ENCODE measurements around the gene TMUB2. TPM values are rescaled to one million over a fixed set of nuclear protein-coding genes. Genes with fewer than 3 reads are reported as not detected.

Gene TMUB2
- total RNA-seq, 4 donors from 2014 or later = 14.6 to 25.5 (median 21.6) TPM

- Histone ChIP-seq H3K27ac (peak overlapping the region; percentile 44 to 74 (median 68)), H3K27me3 (no peaks in the 10 kb centered on the region), H3K4me1 (peaks cover 8 to 51% (median 19%) of the 10 kb centered on the region in 3 donors), H3K36me3 (peaks cover 37 to 99% (median 37%) of the 10 kb centered on the region in 3 donors), H3K4me3 (peak overlapping the region in 2 of 4 donors; percentile 13 to 46), H3K9me3 (no peaks in the 10 kb centered on the region)
- DNase-seq = peak; percentile 35
- TF ChIP-seq POLR2A (IDR thresholded peaks at IDR 0.05) (peak in 1 of 4 donors; percentile 26), CTCF (IDR thresholded peaks at IDR 0.05) (peak; percentile 97 to 100 (median 99))
- WGBS, 2 donors = 4 to 14% methylated on average over 10 to 11 of the region's 64 CpGs
- intact Hi-C loops (cut with DNase I) = loop anchor here (5.0 kb wide), 1 partner anchor 112 kb away; the partner anchor contains the start of gene SLC25A39
Observed at GRCh38 chr17:44210342-44211192, 23.8 kb downstream of the TMUB2 start.

GRCh38 chr17:44211281-44212265 lies 24.8 kb downstream of the TMUB2 start:
- peaks cover 9 to 60% (median 19%) of the 10 kb centered on the region in 3 donors for H3K4me1 ChIP-seq
- intact Hi-C loops (cut with DNase I) = loop anchor here (5.0 kb wide), 1 partner anchor 111 kb away; the partner anchor contains the start of gene SLC25A39
- 83 to 94% methylated on average over 3 to 15 of the region's 30 CpGs for WGBS, 2 donors
- no peak overlapping the region for H3K4me3 ChIP-seq
- DNase-seq = no peak
- H3K27me3 ChIP-seq = no peaks in the 10 kb centered on the region
- H3K36me3 ChIP-seq = peaks cover 46 to 100% (median 46%) of the 10 kb centered on the region in 3 donors
- no peak for TF ChIP-seq POLR2A (IDR thresholded peaks at IDR 0.05)
- TF ChIP-seq CTCF (IDR thresholded peaks at IDR 0.05) = no peak
- no peaks in the 10 kb centered on the region for H3K9me3 ChIP-seq
- H3K27ac ChIP-seq = peak overlapping the region in 1 of 4 donors; percentile 69

GRCh38 chr17:44212507-44213402 lies 26.0 kb downstream of the TMUB2 start:
- H3K4me1 ChIP-seq = peaks cover 21 to 72% (median 31%) of the 10 kb centered on the region in 3 donors
- intact Hi-C loops (cut with DNase I) = loop anchor here (5.0 kb wide), 1 partner anchor 110 kb away; the partner anchor contains the start of gene SLC25A39
- DNase-seq = no peak
- no peak overlapping the region for H3K27ac ChIP-seq
- H3K4me3 ChIP-seq = no peak overlapping the region
- TF ChIP-seq POLR2A (IDR thresholded peaks at IDR 0.05) (no peak), CTCF (IDR thresholded peaks at IDR 0.05) (no peak)
- no peaks in the 10 kb centered on the region for H3K9me3 ChIP-seq
- H3K27me3 ChIP-seq = no peaks in the 10 kb centered on the region
- H3K36me3 ChIP-seq = peaks cover 34 to 100% (median 48%) of the 10 kb centered on the region in 3 donors
- WGBS, 2 donors = 63 to 74% methylated on average over 6 to 18 of the region's 31 CpGs

GRCh38 chr17:44213403-44214229 lies 26.8 kb downstream of the TMUB2 start:
- no peak overlapping the region for H3K4me3 ChIP-seq
- intact Hi-C loops (cut with DNase I) = loop anchor here (5.0 kb wide), 1 partner anchor 109 kb away; the partner anchor contains the start of gene SLC25A39
- no peak for DNase-seq
- no peaks in the 10 kb centered on the region for H3K27me3 ChIP-seq
- no peak for TF ChIP-seq POLR2A (IDR thresholded peaks at IDR 0.05)
- TF ChIP-seq CTCF (IDR thresholded peaks at IDR 0.05) = no peak
- 79 to 82% methylated on average over 10 to 15 of the region's 15 CpGs for WGBS, 2 donors
- no peaks in the 10 kb centered on the region for H3K9me3 ChIP-seq
- no peak overlapping the region for H3K27ac ChIP-seq
- H3K4me1 ChIP-seq = peaks cover 26 to 72% (median 30%) of the 10 kb centered on the region in 3 donors
- H3K36me3 ChIP-seq = peaks cover 33 to 92% (median 48%) of the 10 kb centered on the region in 3 donors
